Kidney capillary endothelial cell (primary cell): ENCODE results near the gene PATZ1.
A peak's percentile ranks its signal among the peaks of the same experiment; 100 is the strongest.
"Not testable (repeated sequence)": the region's sequence is repeated elsewhere in the genome, so short reads cannot be mapped to it uniquely, and the experiment has no call there.

ENCODE experiments used
- DNase-seq: peaks from one replicate; pipeline ENCODE4 v3.0.0-alpha.2; 2018; ENCODE audit warnings: low spot score

PATZ1 gene

DNA sequence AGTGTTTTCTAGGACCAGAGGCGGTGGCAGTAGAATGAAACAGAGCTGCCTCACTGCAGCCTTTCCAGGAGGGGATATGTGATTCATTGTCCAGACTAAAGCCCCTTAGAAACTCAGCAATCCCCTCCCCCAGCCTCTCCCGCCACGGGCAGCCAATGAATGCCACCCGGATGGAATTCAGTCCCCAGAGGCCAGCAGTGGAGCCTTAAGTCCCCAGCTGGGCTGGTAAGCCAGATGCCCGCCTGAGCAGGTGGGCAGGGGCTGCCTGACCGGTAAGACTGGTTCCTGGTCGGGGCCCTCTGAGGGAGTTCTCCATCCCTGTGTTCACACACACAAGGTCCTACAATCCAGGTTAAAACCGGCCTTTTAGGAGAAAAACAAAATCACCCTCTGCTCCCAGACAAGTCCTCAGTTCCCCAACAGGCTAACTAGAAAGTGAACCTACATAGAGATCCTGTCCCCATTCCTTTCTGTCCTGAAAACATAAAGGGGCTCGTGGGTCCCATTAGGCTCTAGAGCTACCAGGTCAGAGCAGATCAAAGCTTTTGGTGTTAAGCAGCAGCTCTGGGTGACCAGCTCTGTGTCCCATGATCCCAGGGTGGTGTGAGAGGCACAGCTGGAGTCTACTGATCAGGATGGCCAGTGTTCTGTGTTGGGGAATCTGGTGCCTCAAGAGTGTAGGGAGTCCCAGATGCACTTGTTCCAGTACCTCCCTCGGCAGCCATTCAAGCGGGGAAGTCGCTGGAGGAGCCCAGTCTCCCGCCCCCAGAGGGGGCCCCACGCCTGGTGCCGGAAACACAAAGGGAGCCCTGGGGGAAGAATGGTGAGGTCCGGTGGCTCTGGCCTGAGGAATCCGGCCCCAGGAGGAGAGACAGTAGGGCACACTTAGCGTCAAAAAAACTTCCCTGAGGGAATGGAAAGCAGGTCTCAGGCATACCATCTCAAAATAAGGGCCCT lies 2.6 kb downstream of the PATZ1 start:
- no peak for DNase-seq

DNA sequence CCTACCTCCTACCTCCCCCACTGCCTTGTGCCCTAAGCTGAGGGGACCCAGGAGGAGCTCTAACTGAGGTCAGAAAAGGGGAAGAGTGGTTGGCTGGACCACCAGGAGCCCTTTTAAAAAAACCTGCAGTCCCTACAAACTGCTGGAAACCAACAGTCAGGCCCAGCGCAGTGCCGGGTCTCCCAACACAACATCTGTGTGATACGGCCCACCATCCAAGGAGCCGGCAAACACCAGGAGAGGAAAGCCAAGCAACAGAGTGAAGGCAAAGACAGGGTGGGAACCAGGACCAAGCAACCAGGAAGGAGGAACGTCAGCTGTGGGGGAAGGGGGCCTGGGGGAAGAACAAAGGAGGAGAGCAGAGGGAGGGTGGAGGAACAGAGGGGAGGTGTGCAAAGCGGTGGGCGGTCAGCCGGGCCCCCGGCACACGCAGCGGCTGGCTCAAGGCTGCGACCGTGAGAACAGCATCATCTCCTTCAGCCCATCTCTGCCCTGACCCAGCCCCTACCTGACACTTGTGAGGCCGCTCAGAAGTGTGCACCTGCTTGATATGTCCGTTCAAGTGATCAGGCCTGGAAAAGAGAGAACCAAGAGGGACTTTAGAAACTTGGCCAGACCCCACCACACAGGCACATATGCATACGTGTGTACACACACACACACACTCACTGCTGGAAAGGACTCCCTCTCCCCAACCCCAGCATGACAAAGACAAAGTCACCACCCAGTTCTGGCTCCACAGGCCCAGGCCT lies 3.6 kb downstream of the PATZ1 start:
- no peak for DNase-seq

GRCh38 chr22:31341386-31342088 lies 4.6 kb downstream of the PATZ1 start:
- DNase-seq, result no peak

GRCh38 chr22:31340765-31341247 lies 5.3 kb downstream of the PATZ1 start:
- no peak for DNase-seq

DNA sequence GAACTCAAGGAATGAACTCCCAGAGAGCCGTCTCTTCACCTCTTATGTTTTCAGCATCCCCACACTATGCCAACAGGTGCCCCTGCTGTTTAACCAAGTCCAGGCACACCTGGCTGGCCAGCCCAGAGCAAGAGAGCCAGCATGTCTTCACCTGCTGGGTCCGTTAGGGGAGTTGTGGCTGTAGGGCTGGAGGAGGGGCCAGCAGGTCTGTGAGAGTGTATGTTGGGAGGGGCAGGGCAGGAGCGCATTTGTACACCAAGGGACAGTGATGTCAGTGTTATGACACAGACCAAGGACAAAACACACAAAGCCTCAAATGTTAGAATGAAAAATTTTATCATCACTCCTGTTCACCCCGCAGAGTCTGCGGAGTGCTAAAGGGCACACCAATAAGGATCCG lies 5.8 kb downstream of the PATZ1 start:
- no peak for DNase-seq

DNA sequence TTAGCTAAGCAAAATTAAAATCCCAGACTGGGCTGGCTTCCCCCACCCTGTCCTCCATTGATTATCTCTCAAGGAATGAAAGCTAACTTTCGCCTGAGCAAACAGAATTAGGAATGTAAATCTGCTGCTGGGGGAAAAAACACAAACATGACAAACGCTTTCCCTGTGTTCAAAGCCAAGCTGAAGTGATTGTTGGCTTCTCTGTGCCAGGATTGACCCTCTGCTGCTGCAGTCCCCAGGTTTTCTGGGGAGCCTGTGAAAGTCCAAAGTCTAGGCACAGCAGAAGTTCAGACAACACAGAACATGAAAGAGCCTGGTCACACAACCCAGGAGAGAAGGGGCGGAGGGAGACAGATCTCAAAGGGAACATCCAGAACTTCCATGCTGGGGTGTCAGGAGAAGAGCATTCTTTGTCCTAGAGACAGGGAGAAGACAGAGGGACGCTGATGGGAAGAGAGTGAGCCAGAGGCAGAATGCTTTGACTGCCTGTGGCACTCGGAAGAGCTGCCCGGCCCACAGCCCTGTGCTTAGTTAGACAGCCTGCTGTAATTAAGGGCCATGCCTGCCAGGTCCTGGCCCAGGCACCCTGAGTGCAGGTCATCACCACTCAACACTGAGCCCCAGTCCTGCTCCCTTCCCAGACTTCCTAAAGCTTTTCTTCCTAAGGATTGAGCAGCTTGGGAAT lies 6.9 kb downstream of the PATZ1 start:
- DNase-seq, result no peak

DNA sequence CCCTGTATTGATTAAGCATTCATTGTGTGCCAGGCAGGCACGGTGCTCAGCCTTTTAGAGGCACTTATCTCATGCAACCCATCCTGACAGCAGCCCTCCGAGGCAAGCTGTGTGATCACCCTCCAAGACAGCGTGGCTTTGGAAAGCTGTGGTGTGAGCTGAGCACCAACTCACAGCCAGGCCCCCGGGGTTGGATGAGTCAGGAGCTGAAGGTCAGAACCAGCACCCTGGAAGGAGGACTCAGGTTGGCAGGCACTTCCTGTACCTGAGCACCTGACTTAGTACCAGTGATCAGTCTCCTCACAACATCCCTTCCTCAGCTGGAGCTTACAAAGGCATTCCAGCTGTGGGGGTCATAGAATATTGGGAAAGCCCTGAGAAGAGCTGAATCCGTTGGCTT lies 9.0 kb downstream of the PATZ1 start:
- DNase-seq, result no peak

DNA sequence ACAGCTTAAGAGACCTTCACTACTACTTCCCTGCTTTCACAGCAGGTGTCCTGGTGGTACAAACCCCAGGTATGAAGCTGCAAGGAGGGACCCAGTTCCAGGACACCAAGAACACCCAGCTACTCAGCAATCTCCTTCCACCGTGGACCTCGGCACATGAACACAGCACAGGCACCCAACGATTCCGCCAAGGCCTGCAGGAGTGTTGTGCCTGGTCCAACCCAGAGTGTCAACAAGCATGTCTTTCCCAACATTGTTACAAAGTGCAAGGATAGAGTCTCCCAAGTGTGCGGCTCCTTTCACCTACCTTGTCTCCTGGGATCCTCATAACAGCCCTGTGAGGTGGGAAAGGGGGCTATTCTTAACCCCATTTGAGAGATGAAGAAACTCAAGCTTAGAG lies 11.8 kb downstream of the PATZ1 start:
- DNase-seq, result no peak

DNA sequence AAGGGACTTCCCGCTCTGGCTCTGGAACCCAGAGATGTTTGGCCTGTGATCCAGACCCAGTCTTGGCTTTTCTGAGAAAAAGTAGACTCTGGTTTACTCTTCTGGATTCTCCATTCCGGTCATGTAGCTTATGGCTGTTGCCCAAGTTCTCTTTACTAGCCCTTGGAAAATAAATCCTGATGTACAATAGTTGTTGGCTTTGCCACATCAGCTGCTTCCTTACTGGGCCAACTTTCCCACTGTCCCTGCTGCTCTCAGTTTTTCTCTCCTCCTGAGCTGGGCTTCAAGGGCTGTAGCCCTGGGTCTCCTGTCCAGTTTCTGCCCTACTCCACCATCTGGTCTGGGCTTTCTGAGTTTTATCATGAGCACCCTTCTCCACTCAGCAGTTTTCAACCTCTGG lies 12.5 kb downstream of the PATZ1 start:
- DNase-seq, result no peak

GRCh38 chr22:31332886-31333285 lies 13.3 kb downstream of the PATZ1 start:
- DNase-seq, result peak; percentile 59

- no peak for DNase-seq
These were observed 14.1 kb downstream of the PATZ1 start for GRCh38 chr22:31332010-31332409.

GRCh38 chr22:31329453-31330215 lies 16.5 kb downstream of the PATZ1 start:
- no peak for DNase-seq

DNA sequence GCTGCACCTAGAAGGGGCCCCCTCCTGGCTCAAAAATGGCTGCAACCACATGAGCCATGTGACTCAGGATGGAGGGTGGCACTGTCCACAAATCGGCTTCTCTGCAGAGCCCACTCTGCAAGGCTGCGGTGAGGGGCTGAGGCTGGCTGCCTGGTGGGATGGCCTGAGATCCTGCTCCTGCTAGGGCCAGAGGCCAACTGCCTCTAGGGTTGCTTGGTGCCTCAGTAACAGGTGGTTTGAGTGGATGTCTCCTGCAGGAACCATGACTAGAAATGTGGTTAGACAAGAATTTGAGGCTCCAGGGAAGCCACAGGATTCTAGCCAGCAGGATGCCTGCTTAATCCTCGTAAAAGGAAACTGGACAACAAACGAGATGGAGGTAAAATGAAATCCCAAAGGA lies 17.1 kb downstream of the PATZ1 start:
- no peak for DNase-seq

- DNase-seq, result no peak
These were observed 17.6 kb downstream of the PATZ1 start for GRCh38 chr22:31328544-31328960.

DNA sequence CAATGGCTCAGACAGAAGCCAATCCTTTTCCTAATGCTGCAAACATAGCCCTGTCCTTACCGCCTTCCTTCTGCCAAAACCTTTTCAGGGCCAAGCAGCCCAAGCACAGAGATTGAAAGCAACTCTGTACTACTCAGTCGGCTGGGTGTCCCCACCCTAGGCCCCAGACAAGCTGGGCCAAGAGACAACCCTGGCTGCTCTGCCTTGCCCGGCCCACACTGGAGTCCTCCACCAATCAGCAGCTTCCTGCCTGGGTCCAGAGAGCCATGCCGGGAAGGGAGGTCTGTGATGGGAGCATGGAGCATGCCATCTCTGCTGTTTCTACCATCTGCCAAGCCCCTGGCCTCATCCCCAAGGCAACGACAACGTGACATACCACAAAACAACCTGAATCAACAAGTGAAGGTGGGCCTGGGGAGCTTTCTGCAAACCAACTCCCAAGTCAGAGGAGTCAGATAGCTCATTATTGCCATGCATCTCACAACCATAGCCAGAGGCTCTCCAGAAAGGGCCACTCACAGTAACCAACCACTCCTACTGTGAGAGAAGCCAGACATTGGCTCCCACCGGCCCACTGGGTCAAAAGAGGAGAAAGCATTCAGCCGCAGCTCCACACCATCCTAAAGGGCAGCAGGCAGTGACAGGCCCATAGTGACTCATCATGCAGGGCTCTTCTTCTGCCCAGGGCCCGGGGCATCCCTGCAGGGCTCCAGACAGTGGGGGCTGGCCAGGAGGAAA lies 18.2 kb downstream of the PATZ1 start:
- DNase-seq, result no peak

DNA sequence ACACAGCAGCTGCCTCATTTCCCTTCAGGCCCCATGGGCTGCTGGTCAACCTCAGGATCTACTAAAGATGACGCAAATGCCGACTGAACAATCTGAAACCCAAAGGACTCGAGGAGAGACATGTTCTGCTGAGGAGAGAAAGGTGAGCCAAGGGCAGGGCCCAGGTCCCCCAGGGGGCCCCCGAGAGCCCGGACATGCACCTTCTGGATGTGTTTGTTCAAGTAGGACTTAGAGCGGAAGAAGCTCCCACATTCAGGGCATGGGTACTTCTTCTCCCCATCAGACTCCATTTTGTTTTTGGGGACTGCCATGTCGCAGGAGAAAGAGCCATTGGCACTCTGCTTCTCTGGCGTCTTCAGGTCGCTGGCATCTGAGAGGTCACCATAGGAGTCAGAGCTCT lies 19.3 kb downstream of the PATZ1 start:
- no peak for DNase-seq

DNA sequence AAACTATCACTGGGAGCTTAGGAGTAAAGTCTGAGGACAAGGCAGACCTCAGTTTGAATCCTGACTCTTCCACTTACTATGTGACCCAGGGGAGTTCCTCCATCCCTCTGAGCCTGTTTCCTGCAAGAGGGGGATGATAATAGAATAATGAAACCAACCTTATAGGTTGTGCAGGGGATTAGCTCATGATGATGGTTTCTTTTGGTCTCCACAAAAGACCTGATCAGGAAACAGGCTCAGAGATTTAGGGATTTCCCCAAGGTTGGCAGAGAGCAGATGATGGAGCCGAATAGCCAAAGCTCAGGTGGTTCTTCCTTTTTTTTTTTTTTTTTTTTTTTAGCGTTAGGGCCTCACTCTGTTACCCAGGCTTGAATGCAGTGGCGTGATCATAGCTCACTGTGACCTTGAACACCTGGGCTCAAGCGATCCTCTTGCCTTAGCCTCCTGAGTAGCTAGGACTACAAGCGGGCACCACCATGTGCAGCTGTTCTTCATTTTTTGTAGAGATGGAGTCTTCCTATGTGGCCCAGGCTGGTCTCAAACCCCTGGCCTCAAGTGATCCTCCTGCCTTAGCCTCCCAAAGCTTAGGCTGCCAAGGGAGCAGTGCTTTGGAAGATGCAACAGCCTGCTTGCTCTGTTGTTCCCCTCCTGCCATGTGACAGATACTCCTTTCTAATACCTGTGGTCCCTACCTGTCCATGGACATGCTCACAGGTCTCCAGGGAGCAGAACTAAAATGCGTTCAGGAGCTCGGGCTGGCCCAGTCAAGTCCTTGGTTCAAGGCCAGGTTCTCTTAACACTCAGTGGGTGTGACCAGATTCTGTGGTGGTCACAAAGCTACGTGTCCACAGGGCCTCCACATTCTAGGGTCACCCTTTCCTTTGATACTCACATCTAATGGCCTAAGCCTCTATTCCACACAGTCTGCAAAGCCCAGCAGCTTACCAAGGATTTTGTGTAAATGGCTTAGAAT lies 22.3 kb downstream of the PATZ1 start:
- DNase-seq, result no peak

DNA sequence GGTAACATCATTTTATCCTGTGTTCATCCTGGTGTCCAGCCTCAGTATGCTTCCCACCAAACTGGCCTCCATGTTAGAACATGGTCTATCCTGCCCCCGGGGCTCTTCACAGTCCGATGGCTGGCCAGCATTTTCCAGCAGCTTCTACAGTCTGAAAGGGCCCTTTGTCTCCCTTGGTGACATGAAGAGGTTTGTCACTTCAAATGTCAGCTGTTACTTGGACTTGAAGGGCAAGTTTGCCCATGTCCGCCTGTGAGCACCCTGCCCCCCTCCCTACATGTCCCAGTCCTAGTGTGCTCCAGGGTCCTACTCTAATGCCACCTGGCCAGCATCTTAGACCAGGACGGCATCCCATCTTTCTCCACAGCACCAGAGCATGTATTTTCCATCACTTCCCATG lies 24.7 kb downstream of the PATZ1 start:
- no peak for DNase-seq

DNA sequence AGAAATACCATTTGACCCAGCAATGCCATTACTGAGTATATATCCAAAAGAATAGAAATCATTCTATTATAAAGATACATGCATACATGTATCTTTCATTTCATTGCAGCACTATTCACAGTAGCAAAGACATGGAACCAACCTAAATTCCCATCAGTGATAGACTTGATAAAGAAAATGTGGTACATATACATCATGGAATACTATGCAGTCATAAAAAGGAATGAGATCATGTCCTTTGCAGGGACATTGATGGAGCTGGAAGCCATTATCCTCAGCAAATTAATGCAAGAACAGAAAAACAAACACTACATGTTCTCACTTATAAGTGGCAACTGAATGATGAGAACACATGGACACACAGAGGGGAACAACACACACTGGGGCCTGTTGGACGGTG lies 31.9 kb downstream of the PATZ1 start:
- DNase-seq, result not testable (repeated sequence)
